HG02623 (cell line): ENCODE results near the gene SPATA45.
A peak's percentile ranks its signal among the peaks of the same experiment; 100 is the strongest.

Experiments
- ATAC-seq: cut with Tn5 transposase; IDR thresholded peaks from one replicate; pipeline ENCODE4 v1.9.1; 2021; ENCODE audit warnings: moderate library complexity; ENCODE audit not compliant: unreplicated experiment

Gene SPATA45

DNA sequence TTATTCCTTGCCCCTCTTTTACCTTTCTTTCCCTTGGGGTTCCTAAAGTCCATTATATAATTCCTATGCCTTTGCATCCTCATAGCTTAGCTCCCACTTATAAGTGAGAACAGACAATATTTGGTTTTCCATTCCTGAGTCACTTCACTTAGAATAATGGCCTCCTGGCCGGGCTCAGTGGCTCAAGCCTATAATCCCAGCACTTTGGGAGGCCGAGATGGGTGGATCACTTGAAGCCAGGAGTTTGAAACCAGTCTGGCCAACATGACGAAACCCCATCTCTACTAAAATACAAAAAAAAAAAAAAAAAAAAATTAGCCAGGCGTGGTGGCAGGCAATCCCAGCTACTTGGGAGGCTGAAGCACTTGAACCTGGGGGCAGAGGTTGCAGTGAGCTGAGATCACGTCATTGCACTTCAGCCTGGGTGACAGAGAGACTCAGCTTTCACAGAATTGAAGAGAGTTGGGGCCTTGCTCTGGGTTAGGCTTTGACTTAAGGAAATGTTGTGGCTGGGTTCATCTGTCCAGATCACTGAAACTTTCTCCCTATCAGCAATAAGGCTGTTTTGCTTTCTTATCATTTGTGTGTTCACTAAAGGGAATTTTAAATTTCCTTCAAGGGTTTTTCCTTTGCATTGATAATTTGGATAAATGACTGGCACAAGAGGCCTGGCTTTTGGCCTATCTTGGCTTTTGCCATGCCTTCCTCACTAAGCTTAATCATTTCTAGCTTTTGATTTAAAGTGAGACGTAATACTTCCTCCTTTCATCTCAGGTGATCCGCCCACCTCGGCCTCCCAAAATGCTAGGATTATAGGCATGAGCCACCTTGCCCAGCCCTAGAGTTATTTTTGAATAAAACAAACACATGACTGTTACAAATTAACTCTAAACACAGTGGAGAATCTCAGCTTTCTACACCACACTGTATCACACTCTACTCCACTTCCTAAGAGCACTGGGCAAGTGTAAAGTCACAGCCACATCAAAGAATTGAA, 13.9 kb downstream of the SPATA45 start:
- ATAC-seq = peak; percentile 69

GRCh38 chr1:212828395-212828794, 19.1 kb downstream of the SPATA45 start:
- ATAC-seq = no peak

DNA sequence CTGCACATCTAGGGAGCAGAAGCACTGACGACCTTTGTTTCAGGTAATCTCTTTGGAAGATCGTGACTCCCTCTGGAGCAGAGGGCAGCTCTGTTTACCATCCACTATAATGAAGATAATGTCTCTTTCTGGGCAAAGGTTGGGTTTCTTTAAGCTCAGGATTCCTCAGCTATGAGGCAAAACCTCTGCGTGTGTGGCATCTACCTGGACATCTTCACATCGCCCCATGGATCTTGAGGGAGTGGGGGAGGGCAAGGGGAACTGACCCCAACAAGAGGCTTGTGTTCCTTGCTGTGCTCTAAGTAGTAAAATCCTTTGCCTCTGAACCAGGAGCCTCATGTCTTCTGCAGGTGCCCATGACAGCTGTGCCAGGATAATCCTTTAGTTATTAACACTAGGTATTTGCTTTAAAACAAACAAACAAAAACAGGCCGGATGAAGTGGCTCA, 19.6 kb downstream of the SPATA45 start:
- ATAC-seq = no peak

DNA sequence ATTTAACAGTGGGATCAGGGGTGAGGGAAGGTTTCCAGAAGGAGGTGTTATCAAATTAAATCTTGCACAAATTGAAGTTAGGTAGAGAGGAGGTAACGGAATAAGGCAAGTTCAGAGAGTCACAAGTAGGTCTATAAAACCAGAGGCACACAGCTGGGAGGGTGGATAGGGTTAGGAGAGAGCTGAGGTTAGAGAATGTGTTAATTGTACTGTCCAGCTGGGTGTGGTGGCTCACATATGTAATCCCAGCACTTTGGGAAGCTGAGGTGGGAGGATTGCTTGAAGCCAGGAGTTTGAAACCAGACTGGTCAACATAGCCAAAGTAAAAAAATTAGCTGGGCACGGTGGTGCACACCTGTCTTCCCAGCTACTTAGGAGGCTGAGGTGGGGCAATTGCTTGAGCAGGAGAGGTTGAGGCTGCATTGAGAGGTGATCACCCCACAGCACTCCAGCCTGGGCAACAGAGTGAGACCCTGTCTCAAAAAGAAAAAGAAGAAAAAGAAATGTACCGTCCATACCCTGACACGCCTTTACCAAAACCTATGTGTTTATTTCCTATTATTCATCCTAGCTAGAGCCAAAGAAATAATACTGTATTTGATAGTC, 20.2 kb downstream of the SPATA45 start:
- ATAC-seq = no peak

GRCh38 chr1:212825798-212826452, 21.5 kb downstream of the SPATA45 start:
- no peak for ATAC-seq

DNA sequence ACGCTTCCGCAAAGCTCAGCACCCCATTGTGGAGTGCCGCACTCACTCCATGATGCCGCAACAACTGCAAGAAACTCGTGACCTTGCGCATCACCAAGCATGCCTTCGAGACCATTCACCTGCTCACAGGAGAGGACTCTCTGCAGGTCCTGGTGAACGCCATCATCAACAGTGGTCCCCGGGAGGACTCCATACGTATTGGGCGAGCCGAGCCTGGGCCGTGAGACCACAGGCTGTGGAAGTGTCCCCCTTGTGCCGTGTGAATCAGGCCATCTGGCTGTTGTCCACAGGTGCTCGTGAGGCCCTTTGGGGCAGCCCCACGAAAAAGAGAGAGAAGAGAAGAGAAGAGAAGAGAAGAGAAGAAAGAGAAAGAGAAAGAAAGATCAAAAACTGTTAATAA, 23.2 kb downstream of the SPATA45 start:
- ATAC-seq = no peak

DNA sequence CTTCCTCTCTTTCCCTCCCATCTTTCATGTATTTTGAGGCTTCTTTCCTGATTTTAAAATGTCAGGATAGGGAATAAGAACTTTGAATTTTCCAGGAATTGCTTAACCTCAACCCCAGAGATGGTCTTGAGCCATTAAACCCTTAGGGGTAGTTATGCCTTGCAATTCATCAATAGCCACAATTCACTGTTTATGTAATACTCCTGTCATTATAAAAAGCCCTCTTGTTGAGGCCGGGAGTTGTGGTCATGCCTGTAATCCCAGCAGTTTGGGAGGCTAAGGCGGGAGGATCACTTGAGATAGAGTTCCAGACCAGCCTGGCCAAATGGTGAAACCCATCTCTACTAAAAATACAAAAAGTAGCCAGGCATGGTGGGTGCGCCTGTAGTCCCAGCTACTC, 24.5 kb downstream of the SPATA45 start:
- no peak for ATAC-seq

DNA sequence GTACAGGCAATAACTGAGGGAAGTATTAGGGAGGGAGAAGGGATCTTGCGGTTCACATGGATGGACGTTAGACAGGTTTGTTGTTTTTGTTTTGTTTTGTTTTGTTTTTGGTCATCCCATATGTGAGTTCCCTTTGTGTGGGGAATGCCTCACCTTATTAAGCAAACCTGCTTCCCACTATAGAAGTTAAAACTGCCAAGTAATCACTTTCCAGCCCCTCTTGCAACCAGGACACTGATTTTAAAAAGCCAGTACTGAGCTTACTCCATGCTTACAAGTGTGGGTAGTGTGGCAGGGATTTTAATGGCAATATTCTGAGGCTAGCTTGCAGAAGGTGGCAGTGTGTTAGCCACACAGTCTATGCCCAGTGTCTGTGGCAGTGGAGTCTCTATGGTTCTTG, 26.5 kb downstream of the SPATA45 start:
- no peak for ATAC-seq

DNA sequence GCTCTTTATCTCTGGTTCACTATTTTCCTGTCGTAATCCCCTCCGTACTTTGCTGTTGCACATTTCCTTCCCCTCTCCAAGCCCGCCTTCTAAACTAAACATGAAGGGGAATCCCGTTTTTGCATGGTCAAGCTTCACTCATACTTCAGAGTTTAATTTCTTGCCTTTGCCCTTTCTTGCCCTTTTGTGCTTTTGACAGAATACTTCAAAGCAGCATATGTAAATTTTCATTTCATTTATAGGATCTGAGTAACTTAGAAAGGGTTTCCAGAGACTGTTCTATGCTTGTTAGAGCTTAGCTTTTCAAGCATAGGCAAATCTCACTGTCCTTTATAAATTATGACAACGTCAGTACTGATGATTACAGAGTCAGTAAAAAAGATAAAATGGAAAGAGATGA, 27.7 kb downstream of the SPATA45 start:
- no peak for ATAC-seq

DNA sequence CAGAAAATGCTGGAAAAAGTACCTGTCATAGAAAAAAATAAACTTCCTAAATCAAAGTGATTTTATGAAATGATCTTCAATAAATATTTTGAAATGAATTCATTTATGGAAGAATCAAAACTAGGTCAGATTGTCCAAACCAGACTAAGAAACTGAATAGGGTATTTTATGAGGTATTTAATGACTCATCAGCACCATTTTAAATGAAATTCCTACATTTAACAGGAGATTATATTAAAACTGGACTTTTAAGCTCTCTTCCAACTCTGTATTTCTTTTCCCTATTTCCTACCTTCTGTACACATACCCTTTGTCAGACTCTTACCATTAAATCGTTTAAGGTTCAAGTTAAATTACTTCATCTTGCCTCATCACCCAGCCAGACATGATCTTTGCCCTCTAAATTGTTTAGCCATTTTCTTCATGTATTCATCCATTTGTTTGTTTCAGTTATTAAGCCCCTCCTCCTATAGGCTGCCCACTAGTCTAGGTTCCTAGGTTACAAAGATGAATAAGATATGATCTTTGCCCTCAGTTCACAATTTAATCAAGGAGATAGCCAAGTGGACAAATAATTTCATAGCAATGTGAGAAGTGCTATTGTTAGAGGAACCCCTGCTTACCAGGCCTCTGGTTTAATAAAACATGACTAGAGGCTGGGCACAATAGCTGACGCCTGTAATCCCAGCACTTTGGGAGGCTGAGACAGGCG, 30.7 kb downstream of the SPATA45 start:
- no peak for ATAC-seq

GRCh38 chr1:212814537-212815334, 32.7 kb downstream of the SPATA45 start:
- ATAC-seq = no peak

GRCh38 chr1:212805767-212806166, 41.7 kb downstream of the SPATA45 start:
- ATAC-seq = no peak

DNA sequence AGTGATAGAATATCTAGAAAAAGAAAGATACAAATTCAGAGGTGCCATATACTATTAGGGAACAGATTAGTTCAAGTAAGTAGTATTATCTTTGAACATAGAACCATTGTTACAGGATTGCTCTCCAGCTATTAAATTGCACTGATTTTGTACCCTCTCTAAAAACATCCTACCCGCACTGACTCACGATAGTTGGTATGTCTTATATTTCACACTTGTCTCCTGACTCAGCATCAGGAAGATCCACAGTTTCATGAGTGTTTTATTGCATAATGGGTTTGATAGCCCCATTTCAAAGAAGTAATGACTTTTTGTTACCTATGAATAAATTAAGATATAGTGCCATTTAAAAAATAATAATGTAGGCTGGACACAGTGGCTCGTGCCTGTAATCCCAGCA, 49.8 kb downstream of the SPATA45 start:
- no peak for ATAC-seq

DNA sequence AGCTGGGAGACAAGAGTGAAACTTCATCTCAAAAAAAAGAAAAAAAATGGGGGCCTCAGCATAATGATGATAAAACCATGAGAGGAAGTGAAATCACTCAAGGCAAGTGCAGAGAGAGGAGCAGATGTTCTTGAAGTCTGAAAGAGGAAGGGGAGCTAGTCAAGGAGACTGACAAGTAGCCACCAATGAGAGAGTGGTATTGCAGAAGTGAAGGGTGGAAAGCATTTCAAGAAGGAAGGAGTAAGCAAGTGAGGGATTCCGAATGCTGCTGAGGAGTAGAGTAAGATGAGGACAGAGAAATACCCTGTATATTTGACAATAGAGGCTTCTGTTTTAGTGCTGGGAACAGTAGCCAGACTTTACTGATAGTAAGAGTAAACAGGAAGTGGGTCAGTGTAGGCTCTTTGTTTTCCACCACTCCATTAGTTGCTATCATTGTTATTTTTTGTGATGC, 52.9 kb downstream of the SPATA45 start:
- ATAC-seq = peak; percentile 74

DNA sequence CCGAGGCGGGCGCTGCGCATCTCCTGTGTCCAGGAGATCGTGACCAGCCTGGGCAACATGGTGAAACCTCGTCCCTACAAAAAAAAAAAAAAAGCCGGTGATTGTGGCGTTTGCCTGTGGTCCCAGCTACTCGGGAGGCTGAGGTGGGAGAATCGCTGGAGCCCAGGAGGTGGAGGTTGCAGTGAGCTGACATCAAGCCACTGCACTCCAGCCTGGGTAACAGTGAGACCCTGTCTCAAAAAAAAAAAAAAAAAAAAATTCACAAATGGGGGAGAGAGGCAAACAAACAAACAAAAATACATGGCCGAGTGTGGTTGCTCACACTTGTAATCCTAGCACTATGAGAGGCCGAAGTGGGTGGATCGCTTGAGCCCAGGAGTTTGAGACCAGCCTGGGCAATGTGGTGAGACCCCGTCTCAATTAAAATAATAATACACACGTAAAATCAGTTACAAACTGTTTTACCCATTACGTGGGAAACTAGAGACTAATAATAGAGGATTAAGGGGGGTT, 55.0 kb downstream of the SPATA45 start:
- ATAC-seq = no peak

- ATAC-seq = peak; percentile 70
These were observed 55.6 kb downstream of the SPATA45 start, which contains the start of the genes NSL1 and TATDN3 for GRCh38 chr1:212791676-212792395. Gene NSL1, minus strand, starts transcription at chr1:212791777. Its CDS starts 14 bp downstream, at chr1:212791763. Gene TATDN3, plus strand, starts transcription at chr1:212791894. Its CDS starts 28 bp downstream, at chr1:212791922.

GRCh38 chr1:212791261-212791675, 56.2 kb downstream of the SPATA45 start:
- ATAC-seq = peak; percentile 26

GRCh38 chr1:212785871-212786270, 61.6 kb downstream of the SPATA45 start:
- ATAC-seq = no peak

DNA sequence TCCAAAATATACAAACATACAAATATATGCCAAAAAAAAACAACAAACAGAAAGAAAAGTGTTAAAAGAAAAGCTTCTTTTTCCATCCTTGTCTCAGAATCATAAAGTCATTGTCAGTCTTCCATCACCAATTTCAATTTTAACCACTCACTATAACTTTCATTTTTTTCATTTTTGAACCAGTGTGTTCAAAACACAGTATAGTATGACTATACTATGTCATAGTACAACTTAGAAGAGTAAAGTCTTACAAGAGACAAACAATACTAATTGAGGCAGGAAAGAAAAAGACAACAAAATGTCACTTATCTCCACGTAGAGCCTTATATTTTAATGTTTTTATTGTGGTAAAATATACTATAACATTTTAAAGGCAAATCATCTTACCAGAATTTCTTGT, 63.5 kb downstream of the SPATA45 start:
- no peak for ATAC-seq
